ENCODE measurements around the gene ZSWIM3.

DNA sequence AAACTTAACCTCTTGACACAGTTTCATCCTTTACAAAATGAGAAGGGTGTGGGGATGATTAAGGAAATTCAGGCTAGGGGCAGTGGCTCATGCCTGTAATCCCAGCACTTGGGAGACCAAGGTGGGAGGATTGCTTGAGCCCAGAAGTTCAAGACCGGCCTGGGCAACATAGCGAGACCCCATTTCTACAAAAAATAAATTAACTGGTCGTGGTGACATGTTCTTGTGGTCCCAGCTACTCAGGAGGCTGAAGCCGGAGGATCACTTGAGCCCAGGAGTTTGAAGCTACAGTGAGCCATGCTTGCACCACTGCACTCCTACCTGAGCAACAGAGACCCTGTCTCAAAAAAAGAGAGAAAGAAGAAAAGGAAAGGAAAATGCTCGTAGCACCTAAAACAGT lies 9.0 kb downstream of the ZSWIM3 start:
- no peak for TF ChIP-seq TBP (IDR thresholded peaks at IDR 0.05; ENCODE audit: low read depth, low read length)
- TF ChIP-seq NANOG (IDR thresholded peaks at IDR 0.05; ENCODE audit: insufficient read depth, low read depth, low read length, poor library complexity, severe bottlenecking): no peak
- TF ChIP-seq, protein P1, sequence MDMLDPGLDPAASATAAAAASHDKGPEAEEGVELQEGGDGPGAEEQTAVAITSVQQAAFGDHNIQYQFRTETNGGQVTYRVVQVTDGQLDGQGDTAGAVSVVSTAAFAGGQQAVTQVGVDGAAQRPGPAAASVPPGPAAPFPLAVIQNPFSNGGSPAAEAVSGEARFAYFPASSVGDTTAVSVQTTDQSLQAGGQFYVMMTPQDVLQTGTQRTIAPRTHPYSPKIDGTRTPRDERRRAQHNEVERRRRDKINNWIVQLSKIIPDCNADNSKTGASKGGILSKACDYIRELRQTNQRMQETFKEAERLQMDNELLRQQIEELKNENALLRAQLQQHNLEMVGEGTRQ (IDR thresholded peaks at IDR 0.05; ENCODE audit: low read length): no peak
- TF ChIP-seq EP300 (IDR thresholded peaks at IDR 0.05; ENCODE audit: borderline replicate concordance in 1 of 2, low read depth in 2 of 2, low read length in 2 of 2): no peak
- no peak for TF ChIP-seq TCF12 (IDR thresholded peaks at IDR 0.05; ENCODE audit: low read depth, low read length)
- TF ChIP-seq, protein P2, sequence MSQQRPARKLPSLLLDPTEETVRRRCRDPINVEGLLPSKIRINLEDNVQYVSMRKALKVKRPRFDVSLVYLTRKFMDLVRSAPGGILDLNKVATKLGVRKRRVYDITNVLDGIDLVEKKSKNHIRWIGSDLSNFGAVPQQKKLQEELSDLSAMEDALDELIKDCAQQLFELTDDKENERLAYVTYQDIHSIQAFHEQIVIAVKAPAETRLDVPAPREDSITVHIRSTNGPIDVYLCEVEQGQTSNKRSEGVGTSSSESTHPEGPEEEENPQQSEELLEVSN (IDR thresholded peaks at IDR 0.05): no peak
- TF ChIP-seq, protein P3, sequence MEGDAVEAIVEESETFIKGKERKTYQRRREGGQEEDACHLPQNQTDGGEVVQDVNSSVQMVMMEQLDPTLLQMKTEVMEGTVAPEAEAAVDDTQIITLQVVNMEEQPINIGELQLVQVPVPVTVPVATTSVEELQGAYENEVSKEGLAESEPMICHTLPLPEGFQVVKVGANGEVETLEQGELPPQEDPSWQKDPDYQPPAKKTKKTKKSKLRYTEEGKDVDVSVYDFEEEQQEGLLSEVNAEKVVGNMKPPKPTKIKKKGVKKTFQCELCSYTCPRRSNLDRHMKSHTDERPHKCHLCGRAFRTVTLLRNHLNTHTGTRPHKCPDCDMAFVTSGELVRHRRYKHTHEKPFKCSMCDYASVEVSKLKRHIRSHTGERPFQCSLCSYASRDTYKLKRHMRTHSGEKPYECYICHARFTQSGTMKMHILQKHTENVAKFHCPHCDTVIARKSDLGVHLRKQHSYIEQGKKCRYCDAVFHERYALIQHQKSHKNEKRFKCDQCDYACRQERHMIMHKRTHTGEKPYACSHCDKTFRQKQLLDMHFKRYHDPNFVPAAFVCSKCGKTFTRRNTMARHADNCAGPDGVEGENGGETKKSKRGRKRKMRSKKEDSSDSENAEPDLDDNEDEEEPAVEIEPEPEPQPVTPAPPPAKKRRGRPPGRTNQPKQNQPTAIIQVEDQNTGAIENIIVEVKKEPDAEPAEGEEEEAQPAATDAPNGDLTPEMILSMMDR (IDR thresholded peaks at IDR 0.05; ENCODE audit: control extremely low read depth in 1 of 3, insufficient read depth in 1 of 3, low read depth in 1 of 3, low read length in 3 of 3): no peak
- no peak for TF ChIP-seq ATF2 (IDR thresholded peaks at IDR 0.05; ENCODE audit: low read length)
- TF ChIP-seq CHD2 (IDR thresholded peaks at IDR 0.05; ENCODE audit: low read length): no peak
- TF ChIP-seq JUND (IDR thresholded peaks at IDR 0.05; ENCODE audit: low read length): no peak
- no peak for TF ChIP-seq SP4 (IDR thresholded peaks at IDR 0.05; ENCODE audit: low read length)
- TF ChIP-seq POLR2A (IDR thresholded peaks at IDR 0.05; ENCODE audit: control extremely low read depth in 1 of 2, low read depth in 2 of 2, low read length in 2 of 2): no peak
- TF ChIP-seq KDM4A (IDR thresholded peaks at IDR 0.05; ENCODE audit: low read depth, low read length, severe bottlenecking): no peak
- TF ChIP-seq SRF (IDR thresholded peaks at IDR 0.05; ENCODE audit: low read depth, low read length): no peak
